ENCODE data around the gene SLC11A2. TPM values are rescaled to one million over a fixed set of nuclear protein-coding genes. Genes with fewer than 3 reads are reported as not detected.

Gene SLC11A2
- total and polyA plus RNA-seq, 9 of the 15 experiments (the other 6 are each of a cell fraction or from before 2014, with no cell fraction given) = 21.1 to 54.0 (median 32.9) TPM

DNA sequence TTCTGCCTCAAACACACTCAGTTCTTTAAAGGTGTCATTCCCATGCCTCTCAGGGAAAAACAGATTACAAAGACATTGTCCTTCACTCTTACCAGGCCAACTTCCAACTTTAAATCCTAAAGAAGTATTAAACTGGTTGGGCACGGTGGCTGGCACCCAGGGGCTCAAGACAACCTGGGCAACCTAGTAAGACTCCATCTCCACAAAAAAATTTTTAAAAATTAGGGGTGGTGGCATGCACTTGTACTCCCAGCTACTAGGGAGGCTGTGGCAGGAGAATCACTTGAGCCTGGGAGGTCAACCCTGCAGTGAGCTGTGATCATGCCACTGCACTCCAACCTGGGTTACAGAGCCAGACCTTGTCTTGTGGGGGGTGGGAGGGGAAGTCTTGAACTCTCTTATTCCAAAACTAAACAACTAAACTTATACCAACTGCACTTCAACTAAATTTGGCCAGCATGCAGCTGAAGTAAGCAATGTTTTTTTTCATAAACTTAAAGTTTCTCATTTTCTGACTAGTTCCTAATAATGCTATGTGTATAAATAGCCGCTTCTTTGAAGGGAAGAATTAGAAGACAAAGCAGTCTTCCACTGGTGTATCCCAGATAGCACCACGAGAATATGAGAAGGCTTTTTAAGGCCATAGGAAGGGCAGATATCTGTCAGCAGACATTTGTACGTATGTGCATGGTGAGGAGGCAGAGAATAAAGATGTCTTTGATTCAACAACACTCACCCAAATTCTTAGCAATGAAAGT, 2.4 kb downstream of the SLC11A2 start:
- in situ Hi-C loops (cut with MboI) = no loop called here
- intact Hi-C loops (cut with micrococcal nuclease) = loop anchor here (2.0 kb wide), 1 partner anchor 35 kb away; no protein-coding TSS in a partner anchor
- ChIA-PET POLR2A (interaction anchor here (1.8 kb wide), 1 partner anchor 198 kb away, joined by 3 read pairs; no protein-coding TSS in a partner anchor), CTCF (ENCODE audit: low intra/inter-chr PET ratio) (no interaction called here)
- H3K36me3 ChIP-seq (ENCODE audit: control insufficient read depth, insufficient read depth, low read length) = no peaks in the 10 kb centered on the region; the same call in 2 of the 3 replicates
- WGBS (ENCODE audit: insufficient coverage, low coverage, missing lambda C conversion rate) = 4% methylated on average over 4 of the region's 4 CpGs
- H3K27me3 ChIP-seq (ENCODE audit: control insufficient read depth in 2 of 2, insufficient read depth in 2 of 2, low read length in 2 of 2) = no peaks in the 10 kb centered on the region
- no peak for FAIRE-seq
- TF ChIP-seq ZNF592 (IDR thresholded peaks at IDR 0.05) = 0 out of 2 replicates have a peak, but pooled peaks have one; percentile 49
- no peak for TF ChIP-seq ZNF3 (CRISPR knock-in tag; IDR thresholded peaks at IDR 0.05)
- TF ChIP-seq BRCA1 (IDR thresholded peaks at IDR 0.05) = no peak
- TF ChIP-seq BRCA1 (CRISPR knock-in tag; IDR thresholded peaks at IDR 0.05) = no peak
- H2AFZ ChIP-seq (ENCODE audit: low read depth, low read length) = peak overlapping the region; percentile 10; the same call in 1 of the 2 replicates
- H3K9me1 ChIP-seq (ENCODE audit: control insufficient read depth, insufficient read depth, low read length) = no peaks in the 10 kb centered on the region
- BruUV-seq (replicated peaks) = no TSS peak
- H3K9ac ChIP-seq (ENCODE audit: insufficient read depth in 1 of 2, low read depth in 2 of 2, low read length in 2 of 2) = peak overlapping the region; percentile 89 to 90
- peak in 1 of 4 experiments; percentile 55 for DNase-seq (ENCODE audit: extremely low read depth in 1 of 4, low spot score in 3 of 4)
- H4K20me1 ChIP-seq (replicated peaks; ENCODE audit: control insufficient read depth, insufficient read depth, low read length) = no peaks in the 10 kb centered on the region
- no peak for ATAC-seq
- H3K9me3 ChIP-seq (replicated peaks; ENCODE audit: control insufficient read depth, insufficient read depth, low read depth, low read length) = no peaks in the 10 kb centered on the region
- H3K27ac ChIP-seq (ENCODE audit: extremely low read depth, low read depth, low read length) = peak overlapping the region; percentile 91
- H3K4me2 ChIP-seq (ENCODE audit: insufficient read depth, low read length) = peak overlapping the region; percentile 87
- peak overlapping the region; percentile 66 for H3K4me3 ChIP-seq
- H3K4me1 ChIP-seq (replicated peaks in 1 of 2; ENCODE audit: control insufficient read depth in 2 of 2, insufficient read depth in 2 of 2, low read length in 2 of 2) = peaks cover 43 to 57% of the 10 kb centered on the region in 2 experiments
- H3K79me2 ChIP-seq (ENCODE audit: control insufficient read depth, insufficient read depth, low read length) = peaks cover 76% of the 10 kb centered on the region
